ENCODE data around the gene CCDC6. TPM values are rescaled to one million over a fixed set of nuclear protein-coding genes. Genes with fewer than 3 reads are reported as not detected.

CCDC6 gene
- total RNA-seq, 2 experiments from 2014 or later = 21.6 to 22.1 TPM

DNA sequence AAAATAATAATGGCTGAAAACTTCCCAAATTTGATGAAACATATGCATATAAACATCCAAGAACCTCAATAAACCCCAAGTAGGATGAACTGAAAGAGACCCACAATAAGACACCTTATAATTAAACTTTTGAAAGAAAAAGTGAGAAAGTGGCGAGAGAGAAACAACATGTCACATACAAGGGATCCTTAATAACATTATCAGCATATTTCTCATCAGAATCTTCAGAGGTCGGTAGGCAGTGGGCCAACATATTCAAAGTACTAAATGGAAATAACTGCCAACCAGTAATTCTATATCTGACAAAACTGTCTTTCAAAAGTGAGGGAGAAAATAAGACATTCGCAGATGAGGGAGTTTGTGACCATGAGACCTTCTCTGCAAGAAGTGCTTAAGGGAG lies 16.6 kb upstream of the CCDC6 start:
- DNase-seq (no peak), ATAC-seq (ENCODE audit: poor library complexity) (no peak)
- Histone ChIP-seq H3K27me3 (ENCODE audit: control insufficient read depth in 1 of 2, insufficient read depth in 2 of 2, low read length in 2 of 2) (no peaks in the 10 kb centered on the region), H3K4me3 (ENCODE audit: low read length) (no peak overlapping the region), H3K9me3 (ENCODE audit: control insufficient read depth in 1 of 2, insufficient read depth in 1 of 2, low read length in 2 of 2) (peaks cover 3 to 16% of the 10 kb centered on the region in 2 experiments), H3K4me1 (ENCODE audit: insufficient read depth, low read length) (no peaks in the 10 kb centered on the region), H3K27ac (ENCODE audit: low read depth in 1 of 2, low read length in 2 of 2) (no peak overlapping the region), H3K36me3 (ENCODE audit: insufficient read depth, low read length) (no peaks in the 10 kb centered on the region)
- POLR2A ChIA-PET = no interaction called here
- Mint-ChIP-seq H3K9me3 (peaks cover 15% of the 10 kb centered on the region), H3K27ac (no peak overlapping the region), H3K27me3 (peaks cover 24% of the 10 kb centered on the region), H3K4me3 (no peak overlapping the region), H3K4me1 (ENCODE audit: low read depth) (no peaks in the 10 kb centered on the region), H3K36me3 (ENCODE audit: low read depth) (peaks cover 5% of the 10 kb centered on the region)
- CTCF ChIA-PET = no interaction called here
- intact Hi-C loops (cut with DNase I, micrococcal nuclease) = no loop called here
- TF ChIP-seq, protein P1, sequence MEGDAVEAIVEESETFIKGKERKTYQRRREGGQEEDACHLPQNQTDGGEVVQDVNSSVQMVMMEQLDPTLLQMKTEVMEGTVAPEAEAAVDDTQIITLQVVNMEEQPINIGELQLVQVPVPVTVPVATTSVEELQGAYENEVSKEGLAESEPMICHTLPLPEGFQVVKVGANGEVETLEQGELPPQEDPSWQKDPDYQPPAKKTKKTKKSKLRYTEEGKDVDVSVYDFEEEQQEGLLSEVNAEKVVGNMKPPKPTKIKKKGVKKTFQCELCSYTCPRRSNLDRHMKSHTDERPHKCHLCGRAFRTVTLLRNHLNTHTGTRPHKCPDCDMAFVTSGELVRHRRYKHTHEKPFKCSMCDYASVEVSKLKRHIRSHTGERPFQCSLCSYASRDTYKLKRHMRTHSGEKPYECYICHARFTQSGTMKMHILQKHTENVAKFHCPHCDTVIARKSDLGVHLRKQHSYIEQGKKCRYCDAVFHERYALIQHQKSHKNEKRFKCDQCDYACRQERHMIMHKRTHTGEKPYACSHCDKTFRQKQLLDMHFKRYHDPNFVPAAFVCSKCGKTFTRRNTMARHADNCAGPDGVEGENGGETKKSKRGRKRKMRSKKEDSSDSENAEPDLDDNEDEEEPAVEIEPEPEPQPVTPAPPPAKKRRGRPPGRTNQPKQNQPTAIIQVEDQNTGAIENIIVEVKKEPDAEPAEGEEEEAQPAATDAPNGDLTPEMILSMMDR (IDR thresholded peaks at IDR 0.05) = no peak

DNA sequence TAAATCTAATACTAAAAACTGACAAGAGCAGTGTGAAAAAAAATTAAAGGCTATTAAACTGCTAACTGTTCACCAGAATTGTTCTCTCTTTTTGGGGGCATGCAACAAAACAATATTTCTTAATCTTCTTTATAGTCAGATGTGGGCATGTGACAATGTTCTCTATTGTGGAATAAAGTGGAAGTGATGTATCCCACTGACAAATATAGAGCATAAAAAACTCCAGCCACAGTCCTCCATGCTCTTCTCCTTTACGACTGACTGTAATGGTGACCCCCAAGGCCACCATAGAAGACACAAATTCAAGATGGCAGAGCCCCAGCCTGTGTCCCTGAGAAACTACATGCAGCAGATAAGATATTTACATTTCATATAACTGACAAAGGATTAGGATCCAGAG lies 11.6 kb upstream of the CCDC6 start:
- Histone ChIP-seq H3K9me3 (ENCODE audit: control insufficient read depth in 1 of 2, insufficient read depth in 1 of 2, low read length in 2 of 2) (peaks cover 0 to 25% of the 10 kb centered on the region in 2 experiments), H3K4me1 (ENCODE audit: insufficient read depth, low read length) (no peaks in the 10 kb centered on the region), H3K4me3 (ENCODE audit: low read length) (no peak overlapping the region), H3K27me3 (ENCODE audit: control insufficient read depth in 1 of 2, insufficient read depth in 2 of 2, low read length in 2 of 2) (no peaks in the 10 kb centered on the region), H3K36me3 (ENCODE audit: insufficient read depth, low read length) (no peaks in the 10 kb centered on the region), H3K27ac (ENCODE audit: low read depth in 1 of 2, low read length in 2 of 2) (no peak overlapping the region)
- no peak for ATAC-seq (ENCODE audit: poor library complexity)
- H3K9me3 Mint-ChIP-seq = peaks cover 15% of the 10 kb centered on the region
- no peak overlapping the region for H3K4me3 Mint-ChIP-seq
- DNase-seq = no peak
- TF ChIP-seq, protein P1 (IDR thresholded peaks at IDR 0.05) = no peak
- ChIA-PET CTCF (no interaction called here), POLR2A (no interaction called here)
- no peak overlapping the region for H3K27ac Mint-ChIP-seq
- H3K4me1 Mint-ChIP-seq (ENCODE audit: low read depth) = no peaks in the 10 kb centered on the region
- peaks cover 19% of the 10 kb centered on the region for H3K27me3 Mint-ChIP-seq
- H3K36me3 Mint-ChIP-seq (ENCODE audit: low read depth) = peaks cover 11% of the 10 kb centered on the region
- intact Hi-C loops (cut with DNase I, micrococcal nuclease) = no loop called here

DNA sequence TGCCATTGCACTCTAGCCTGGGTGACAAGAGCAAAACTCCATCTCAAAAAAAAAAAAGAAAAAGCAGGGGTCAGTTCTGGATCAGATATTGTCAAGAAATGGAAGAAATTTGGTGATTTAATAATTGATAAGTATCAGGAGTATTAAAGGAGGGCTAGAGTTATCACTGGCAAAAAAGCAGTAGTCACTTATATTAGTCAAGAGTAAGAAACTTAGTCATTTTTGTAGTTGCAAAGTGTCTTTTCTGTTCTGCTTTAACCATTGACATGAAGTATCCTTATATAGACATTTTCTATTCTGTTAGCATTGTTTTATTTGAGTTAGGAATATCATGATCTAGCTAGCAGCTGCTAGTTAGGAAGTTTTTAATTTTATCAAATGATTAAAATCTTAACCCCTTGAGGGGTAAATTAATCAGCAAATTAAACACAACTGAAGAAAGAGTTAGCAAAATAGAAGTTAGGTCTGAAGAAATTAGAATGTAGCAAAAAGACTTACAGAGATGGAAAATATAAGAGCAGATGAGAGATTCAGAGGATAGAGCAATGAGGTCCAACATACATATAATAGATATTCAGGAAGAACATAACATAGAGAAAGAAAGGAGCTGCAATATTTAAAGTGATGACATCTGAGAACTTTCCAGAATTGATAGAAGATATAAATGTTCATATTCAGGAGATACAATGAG lies 7.3 kb upstream of the CCDC6 start:
- intact Hi-C loops (cut with DNase I, micrococcal nuclease) = no loop called here
- TF ChIP-seq, protein P1 (IDR thresholded peaks at IDR 0.05) = no peak
- Histone ChIP-seq H3K27me3 (ENCODE audit: control insufficient read depth in 1 of 2, insufficient read depth in 2 of 2, low read length in 2 of 2) (no peaks in the 10 kb centered on the region), H3K27ac (ENCODE audit: low read depth in 1 of 2, low read length in 2 of 2) (no peak overlapping the region), H3K4me3 (ENCODE audit: low read length) (no peak overlapping the region), H3K4me1 (ENCODE audit: insufficient read depth, low read length) (no peaks in the 10 kb centered on the region), H3K9me3 (ENCODE audit: control insufficient read depth in 1 of 2, insufficient read depth in 1 of 2, low read length in 2 of 2) (peaks cover 0 to 11% of the 10 kb centered on the region in 2 experiments), H3K36me3 (ENCODE audit: insufficient read depth, low read length) (no peaks in the 10 kb centered on the region)
- ATAC-seq (ENCODE audit: poor library complexity) (no peak), DNase-seq (no peak)
- no peak overlapping the region for H3K4me3 Mint-ChIP-seq
- peaks cover 8% of the 10 kb centered on the region for H3K27me3 Mint-ChIP-seq
- CTCF ChIA-PET = no interaction called here
- peaks cover 7% of the 10 kb centered on the region for H3K9me3 Mint-ChIP-seq
- H3K36me3 Mint-ChIP-seq (ENCODE audit: low read depth) = peaks cover 6% of the 10 kb centered on the region
- H3K4me1 Mint-ChIP-seq (ENCODE audit: low read depth) = peaks cover 5% of the 10 kb centered on the region
- H3K27ac Mint-ChIP-seq = no peak overlapping the region
- POLR2A ChIA-PET = interaction anchor here (0.6 kb wide), 1 partner anchor 15 kb away, joined by 3 read pairs; no protein-coding TSS in a partner anchor

Measured in CD4-positive, alpha-beta T cell (primary cell).